Measurements from ENCODE around the gene MOV10L1. TPM values are rescaled to one million over a fixed set of nuclear protein-coding genes. Genes with fewer than 3 reads are reported as not detected.

The MOV10L1 gene
- total and polyA plus RNA-seq, 2 experiments from 2014 or later: 0.73 to 1.8 TPM

DNA sequence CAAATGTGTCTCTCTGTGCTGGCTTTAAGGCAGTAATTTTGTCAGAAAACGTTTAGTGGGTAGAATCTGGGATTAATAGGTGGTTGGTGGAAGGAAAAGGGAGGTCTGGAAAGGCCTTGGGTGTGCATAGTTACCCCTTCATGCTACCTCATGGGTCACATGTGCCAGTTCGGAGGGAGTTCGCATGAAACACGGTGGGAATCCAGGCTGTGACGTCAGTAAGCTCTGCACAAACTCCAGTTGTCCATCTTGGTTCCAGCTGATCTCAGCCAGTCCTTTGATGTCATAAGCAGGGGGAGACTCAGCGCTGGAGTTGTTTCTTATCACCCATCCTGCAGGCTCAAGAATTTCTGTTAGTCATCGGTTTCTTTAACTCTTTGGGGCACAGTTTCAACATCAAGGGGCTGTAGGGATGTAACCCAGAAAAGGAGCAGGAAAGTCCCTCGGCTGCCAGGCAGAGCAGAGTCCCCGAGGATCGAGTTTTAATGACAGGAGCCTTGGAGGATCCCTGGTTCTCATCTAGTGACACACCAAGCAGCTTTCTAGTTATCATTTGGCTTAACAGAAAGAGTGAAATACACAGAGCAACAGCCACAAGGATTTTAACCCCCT lies 28.9 kb downstream of the MOV10L1 start:
- Histone ChIP-seq H2AFZ (no peak overlapping the region), H3K79me2 (replicated peaks; ENCODE audit: insufficient read depth) (no peaks in the 10 kb centered on the region), H3K9me2 (ENCODE audit: insufficient read depth) (no peaks in the 10 kb centered on the region), H3K4me2 (no peak overlapping the region), H4K20me1 (replicated peaks; ENCODE audit: insufficient read depth) (no peaks in the 10 kb centered on the region), H3K4me3 (no peak overlapping the region), H3F3A (replicated peaks; ENCODE audit: low read depth) (no peaks in the 10 kb centered on the region), H3K36me3 (ENCODE audit: insufficient read depth) (no peaks in the 10 kb centered on the region), H3K27me3 (ENCODE audit: insufficient read depth) (no peaks in the 10 kb centered on the region), H3K4me1 (ENCODE audit: insufficient read depth) (no peaks in the 10 kb centered on the region), H3K27ac (ENCODE audit: low read depth) (no peak overlapping the region)
- TF ChIP-seq STAT1 (IDR thresholded peaks at IDR 0.05; ENCODE audit: unreplicated experiment) (no peak), JUNB (IDR thresholded peaks at IDR 0.05; ENCODE audit: unreplicated experiment) (no peak), ZNF114 (CRISPR knock-in tag; IDR thresholded peaks at IDR 0.05) (no peak), EZH2phosphoT487 (IDR thresholded peaks at IDR 0.05; ENCODE audit: unreplicated experiment) (no peak), NANOG (IDR thresholded peaks at IDR 0.05; ENCODE audit: borderline replicate concordance) (no peak), CREB1 (CRISPR knock-in tag; IDR thresholded peaks at IDR 0.05; ENCODE audit: low read depth) (no peak), EZH2 (IDR thresholded peaks at IDR 0.05; ENCODE audit: low read depth, unreplicated experiment) (no peak), POLR2AphosphoS5 (IDR thresholded peaks at IDR 0.05; ENCODE audit: low read depth) (no peak), ZNF331 (CRISPR knock-in tag; IDR thresholded peaks at IDR 0.05; ENCODE audit: low read depth) (no peak)
- TF ChIP-seq, protein P1, sequence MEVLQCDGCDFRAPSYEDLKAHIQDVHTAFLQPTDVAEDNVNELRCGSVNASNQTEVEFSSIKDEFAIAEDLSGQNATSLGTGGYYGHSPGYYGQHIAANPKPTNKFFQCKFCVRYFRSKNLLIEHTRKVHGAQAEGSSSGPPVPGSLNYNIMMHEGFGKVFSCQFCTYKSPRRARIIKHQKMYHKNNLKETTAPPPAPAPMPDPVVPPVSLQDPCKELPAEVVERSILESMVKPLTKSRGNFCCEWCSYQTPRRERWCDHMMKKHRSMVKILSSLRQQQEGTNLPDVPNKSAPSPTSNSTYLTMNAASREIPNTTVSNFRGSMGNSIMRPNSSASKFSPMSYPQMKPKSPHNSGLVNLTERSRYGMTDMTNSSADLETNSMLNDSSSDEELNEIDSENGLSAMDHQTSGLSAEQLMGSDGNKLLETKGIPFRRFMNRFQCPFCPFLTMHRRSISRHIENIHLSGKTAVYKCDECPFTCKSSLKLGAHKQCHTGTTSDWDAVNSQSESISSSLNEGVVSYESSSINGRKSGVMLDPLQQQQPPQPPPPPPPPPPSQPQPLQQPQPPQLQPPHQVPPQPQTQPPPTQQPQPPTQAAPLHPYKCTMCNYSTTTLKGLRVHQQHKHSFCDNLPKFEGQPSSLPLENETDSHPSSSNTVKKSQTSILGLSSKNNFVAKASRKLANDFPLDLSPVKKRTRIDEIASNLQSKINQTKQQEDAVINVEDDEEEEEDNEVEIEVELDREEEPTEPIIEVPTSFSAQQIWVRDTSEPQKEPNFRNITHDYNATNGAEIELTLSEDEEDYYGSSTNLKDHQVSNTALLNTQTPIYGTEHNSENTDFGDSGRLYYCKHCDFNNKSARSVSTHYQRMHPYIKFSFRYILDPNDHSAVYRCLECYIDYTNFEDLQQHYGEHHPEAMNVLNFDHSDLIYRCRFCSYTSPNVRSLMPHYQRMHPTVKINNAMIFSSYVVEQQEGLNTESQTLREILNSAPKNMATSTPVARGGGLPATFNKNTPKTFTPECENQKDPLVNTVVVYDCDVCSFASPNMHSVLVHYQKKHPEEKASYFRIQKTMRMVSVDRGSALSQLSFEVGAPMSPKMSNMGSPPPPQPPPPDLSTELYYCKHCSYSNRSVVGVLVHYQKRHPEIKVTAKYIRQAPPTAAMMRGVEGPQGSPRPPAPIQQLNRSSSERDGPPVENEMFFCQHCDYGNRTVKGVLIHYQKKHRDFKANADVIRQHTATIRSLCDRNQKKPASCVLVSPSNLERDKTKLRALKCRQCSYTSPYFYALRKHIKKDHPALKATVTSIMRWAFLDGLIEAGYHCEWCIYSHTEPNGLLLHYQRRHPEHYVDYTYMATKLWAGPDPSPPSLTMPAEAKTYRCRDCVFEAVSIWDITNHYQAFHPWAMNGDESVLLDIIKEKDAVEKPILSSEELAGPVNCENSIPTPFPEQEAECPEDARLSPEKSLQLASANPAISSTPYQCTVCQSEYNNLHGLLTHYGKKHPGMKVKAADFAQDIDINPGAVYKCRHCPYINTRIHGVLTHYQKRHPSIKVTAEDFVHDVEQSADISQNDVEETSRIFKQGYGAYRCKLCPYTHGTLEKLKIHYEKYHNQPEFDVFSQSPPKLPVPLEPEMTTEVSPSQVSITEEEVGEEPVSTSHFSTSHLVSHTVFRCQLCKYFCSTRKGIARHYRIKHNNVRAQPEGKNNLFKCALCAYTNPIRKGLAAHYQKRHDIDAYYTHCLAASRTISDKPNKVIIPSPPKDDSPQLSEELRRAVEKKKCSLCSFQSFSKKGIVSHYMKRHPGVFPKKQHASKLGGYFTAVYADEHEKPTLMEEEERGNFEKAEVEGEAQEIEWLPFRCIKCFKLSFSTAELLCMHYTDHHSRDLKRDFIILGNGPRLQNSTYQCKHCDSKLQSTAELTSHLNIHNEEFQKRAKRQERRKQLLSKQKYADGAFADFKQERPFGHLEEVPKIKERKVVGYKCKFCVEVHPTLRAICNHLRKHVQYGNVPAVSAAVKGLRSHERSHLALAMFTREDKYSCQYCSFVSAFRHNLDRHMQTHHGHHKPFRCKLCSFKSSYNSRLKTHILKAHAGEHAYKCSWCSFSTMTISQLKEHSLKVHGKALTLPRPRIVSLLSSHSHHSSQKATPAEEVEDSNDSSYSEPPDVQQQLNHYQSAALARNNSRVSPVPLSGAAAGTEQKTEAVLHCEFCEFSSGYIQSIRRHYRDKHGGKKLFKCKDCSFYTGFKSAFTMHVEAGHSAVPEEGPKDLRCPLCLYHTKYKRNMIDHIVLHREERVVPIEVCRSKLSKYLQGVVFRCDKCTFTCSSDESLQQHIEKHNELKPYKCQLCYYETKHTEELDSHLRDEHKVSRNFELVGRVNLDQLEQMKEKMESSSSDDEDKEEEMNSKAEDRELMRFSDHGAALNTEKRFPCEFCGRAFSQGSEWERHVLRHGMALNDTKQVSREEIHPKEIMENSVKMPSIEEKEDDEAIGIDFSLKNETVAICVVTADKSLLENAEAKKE (CRISPR knock-in tag; IDR thresholded peaks at IDR 0.05): no peak
- TF ChIP-seq, protein P2, sequence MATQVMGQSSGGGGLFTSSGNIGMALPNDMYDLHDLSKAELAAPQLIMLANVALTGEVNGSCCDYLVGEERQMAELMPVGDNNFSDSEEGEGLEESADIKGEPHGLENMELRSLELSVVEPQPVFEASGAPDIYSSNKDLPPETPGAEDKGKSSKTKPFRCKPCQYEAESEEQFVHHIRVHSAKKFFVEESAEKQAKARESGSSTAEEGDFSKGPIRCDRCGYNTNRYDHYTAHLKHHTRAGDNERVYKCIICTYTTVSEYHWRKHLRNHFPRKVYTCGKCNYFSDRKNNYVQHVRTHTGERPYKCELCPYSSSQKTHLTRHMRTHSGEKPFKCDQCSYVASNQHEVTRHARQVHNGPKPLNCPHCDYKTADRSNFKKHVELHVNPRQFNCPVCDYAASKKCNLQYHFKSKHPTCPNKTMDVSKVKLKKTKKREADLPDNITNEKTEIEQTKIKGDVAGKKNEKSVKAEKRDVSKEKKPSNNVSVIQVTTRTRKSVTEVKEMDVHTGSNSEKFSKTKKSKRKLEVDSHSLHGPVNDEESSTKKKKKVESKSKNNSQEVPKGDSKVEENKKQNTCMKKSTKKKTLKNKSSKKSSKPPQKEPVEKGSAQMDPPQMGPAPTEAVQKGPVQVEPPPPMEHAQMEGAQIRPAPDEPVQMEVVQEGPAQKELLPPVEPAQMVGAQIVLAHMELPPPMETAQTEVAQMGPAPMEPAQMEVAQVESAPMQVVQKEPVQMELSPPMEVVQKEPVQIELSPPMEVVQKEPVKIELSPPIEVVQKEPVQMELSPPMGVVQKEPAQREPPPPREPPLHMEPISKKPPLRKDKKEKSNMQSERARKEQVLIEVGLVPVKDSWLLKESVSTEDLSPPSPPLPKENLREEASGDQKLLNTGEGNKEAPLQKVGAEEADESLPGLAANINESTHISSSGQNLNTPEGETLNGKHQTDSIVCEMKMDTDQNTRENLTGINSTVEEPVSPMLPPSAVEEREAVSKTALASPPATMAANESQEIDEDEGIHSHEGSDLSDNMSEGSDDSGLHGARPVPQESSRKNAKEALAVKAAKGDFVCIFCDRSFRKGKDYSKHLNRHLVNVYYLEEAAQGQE (IDR thresholded peaks at IDR 0.05; ENCODE audit: unreplicated experiment): no peak
- TF ChIP-seq, protein P3, sequence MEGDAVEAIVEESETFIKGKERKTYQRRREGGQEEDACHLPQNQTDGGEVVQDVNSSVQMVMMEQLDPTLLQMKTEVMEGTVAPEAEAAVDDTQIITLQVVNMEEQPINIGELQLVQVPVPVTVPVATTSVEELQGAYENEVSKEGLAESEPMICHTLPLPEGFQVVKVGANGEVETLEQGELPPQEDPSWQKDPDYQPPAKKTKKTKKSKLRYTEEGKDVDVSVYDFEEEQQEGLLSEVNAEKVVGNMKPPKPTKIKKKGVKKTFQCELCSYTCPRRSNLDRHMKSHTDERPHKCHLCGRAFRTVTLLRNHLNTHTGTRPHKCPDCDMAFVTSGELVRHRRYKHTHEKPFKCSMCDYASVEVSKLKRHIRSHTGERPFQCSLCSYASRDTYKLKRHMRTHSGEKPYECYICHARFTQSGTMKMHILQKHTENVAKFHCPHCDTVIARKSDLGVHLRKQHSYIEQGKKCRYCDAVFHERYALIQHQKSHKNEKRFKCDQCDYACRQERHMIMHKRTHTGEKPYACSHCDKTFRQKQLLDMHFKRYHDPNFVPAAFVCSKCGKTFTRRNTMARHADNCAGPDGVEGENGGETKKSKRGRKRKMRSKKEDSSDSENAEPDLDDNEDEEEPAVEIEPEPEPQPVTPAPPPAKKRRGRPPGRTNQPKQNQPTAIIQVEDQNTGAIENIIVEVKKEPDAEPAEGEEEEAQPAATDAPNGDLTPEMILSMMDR (conservative IDR thresholded peaks at IDR 0.05; ENCODE audit: low read depth in 2 of 2): no peak
- TF ChIP-seq, protein P4, sequence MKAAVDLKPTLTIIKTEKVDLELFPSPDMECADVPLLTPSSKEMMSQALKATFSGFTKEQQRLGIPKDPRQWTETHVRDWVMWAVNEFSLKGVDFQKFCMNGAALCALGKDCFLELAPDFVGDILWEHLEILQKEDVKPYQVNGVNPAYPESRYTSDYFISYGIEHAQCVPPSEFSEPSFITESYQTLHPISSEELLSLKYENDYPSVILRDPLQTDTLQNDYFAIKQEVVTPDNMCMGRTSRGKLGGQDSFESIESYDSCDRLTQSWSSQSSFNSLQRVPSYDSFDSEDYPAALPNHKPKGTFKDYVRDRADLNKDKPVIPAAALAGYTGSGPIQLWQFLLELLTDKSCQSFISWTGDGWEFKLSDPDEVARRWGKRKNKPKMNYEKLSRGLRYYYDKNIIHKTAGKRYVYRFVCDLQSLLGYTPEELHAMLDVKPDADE (IDR thresholded peaks at IDR 0.05): no peak
- Mint-ChIP-seq H3K4me3 (no peak overlapping the region), H3K36me3 (ENCODE audit: low read depth) (no peaks in the 10 kb centered on the region), H3K4me1 (peaks cover 6% of the 10 kb centered on the region; the same call in 2 of the 3 replicates), H3K27ac (no peak overlapping the region), H3K27me3 (ENCODE audit: insufficient read depth, low read depth, poor library complexity) (peaks cover 5% of the 10 kb centered on the region), H3K9me3 (peaks cover 6% of the 10 kb centered on the region; the same call in 2 of the 3 replicates)
- no peak for DNase-seq (ENCODE audit: low spot score)
- ATAC-seq: no peak

All from GM23338 (cell line).